ENCODE measurements around the gene TECTB. TPM values are rescaled to one million over a fixed set of nuclear protein-coding genes. Genes with fewer than 3 reads are reported as not detected.

Gene TECTB
- total RNA-seq, 1 experiment from 2014 or later = 0.07 TPM

- no peak overlapping the region for H3K27ac ChIP-seq (ENCODE audit: low read depth, low read length)
- peak overlapping the region; percentile 7; the same call in 1 of the 2 replicates for H3K4me2 ChIP-seq (ENCODE audit: low read length)
- no peaks in the 10 kb centered on the region for H3K9me2 ChIP-seq (ENCODE audit: insufficient read depth)
- H2AFZ ChIP-seq (ENCODE audit: low read depth, low read length, poor library complexity, severe bottlenecking) = no peak overlapping the region
- BruUV-seq (replicated peaks) = no TSS peak
- intact Hi-C loops (cut with micrococcal nuclease) = no loop called here
- H3K27me3 ChIP-seq (ENCODE audit: insufficient read depth, low read length) = no peaks in the 10 kb centered on the region
- no peak overlapping the region for H3K9ac ChIP-seq (ENCODE audit: low read length)
- peaks cover 0 to 8% of the 10 kb centered on the region in 2 experiments; a peak in 2 of 4 replicates for H3K4me1 ChIP-seq (ENCODE audit: control insufficient read depth in 1 of 2, insufficient read depth in 2 of 2, low read length in 2 of 2)
- RAD21 ChIA-PET (ENCODE audit: low non-redundant PET in 1 of 2, low total read pairs in 2 of 2, uncharacterized antibody in 2 of 2, unreplicated experiment in 2 of 2) = no interaction called here
- no peak overlapping the region for H3K4me3 ChIP-seq (replicated peaks in 1 of 2; ENCODE audit: low read depth in 1 of 2, low read length in 2 of 2)
- H3K9me3 ChIP-seq (ENCODE audit: control insufficient read depth in 1 of 2, insufficient read depth in 1 of 2, low read depth in 1 of 2, low read length in 2 of 2) = no peaks in the 10 kb centered on the region
- H3K79me2 ChIP-seq (ENCODE audit: insufficient read depth, low read length) = no peaks in the 10 kb centered on the region
- H3K36me3 ChIP-seq (ENCODE audit: control insufficient read depth in 1 of 2, insufficient read depth in 2 of 2, low read length in 2 of 2) = no peaks in the 10 kb centered on the region
- TF ChIP-seq MAX (IDR thresholded peaks at IDR 0.05) (no peak), CTCF (IDR thresholded peaks at IDR 0.05 in 2 of 3, conservative IDR thresholded peaks at IDR 0.05 in 1 of 3; ENCODE audit: borderline replicate concordance in 1 of 3, insufficient read depth in 1 of 3, low read depth in 2 of 3, low read length in 2 of 3) (no peak), FOSL1 (IDR thresholded peaks at IDR 0.05; ENCODE audit: low read depth) (0 out of 2 replicates have a peak, but pooled peaks have one; percentile 23), EGR1 (IDR thresholded peaks at IDR 0.05; ENCODE audit: low read depth) (no peak)
- no peak for DNase-seq (ENCODE audit: low read depth, low spot score)
- CTCF ChIA-PET = no interaction called here
- H4K20me1 ChIP-seq (ENCODE audit: insufficient read depth) = no peaks in the 10 kb centered on the region
- no peak; the same call in 1 of the 2 replicates for ATAC-seq
- POLR2A ChIA-PET = no interaction called here
These were observed 2.8 kb upstream of the TECTB start for GRCh38 chr10:112280205-112280921.

GRCh38 chr10:112282086-112282485 is 1.1 kb upstream of the TECTB start:
- Histone ChIP-seq H3K27me3 (ENCODE audit: insufficient read depth, low read length) (peaks cover 4% of the 10 kb centered on the region; the same call in 1 of the 2 replicates), H2AFZ (ENCODE audit: low read depth, low read length, poor library complexity, severe bottlenecking) (no peak overlapping the region), H4K20me1 (ENCODE audit: insufficient read depth) (no peaks in the 10 kb centered on the region), H3K27ac (ENCODE audit: low read depth, low read length) (no peak overlapping the region), H3K79me2 (ENCODE audit: insufficient read depth, low read length) (no peaks in the 10 kb centered on the region), H3K9me3 (ENCODE audit: control insufficient read depth in 1 of 2, insufficient read depth in 1 of 2, low read depth in 1 of 2, low read length in 2 of 2) (no peaks in the 10 kb centered on the region), H3K9ac (ENCODE audit: low read length) (no peak overlapping the region), H3K4me2 (ENCODE audit: low read length) (no peak overlapping the region), H3K9me2 (ENCODE audit: insufficient read depth) (no peaks in the 10 kb centered on the region), H3K4me1 (ENCODE audit: control insufficient read depth in 1 of 2, insufficient read depth in 2 of 2, low read length in 2 of 2) (peaks cover 0 to 8% of the 10 kb centered on the region in 2 experiments; a peak in 2 of 4 replicates), H3K4me3 (replicated peaks in 1 of 2; ENCODE audit: low read depth in 1 of 2, low read length in 2 of 2) (no peak overlapping the region), H3K36me3 (ENCODE audit: control insufficient read depth in 1 of 2, insufficient read depth in 2 of 2, low read length in 2 of 2) (no peaks in the 10 kb centered on the region)
- ChIA-PET CTCF (no interaction called here), RAD21 (ENCODE audit: low non-redundant PET in 1 of 2, low total read pairs in 2 of 2, uncharacterized antibody in 2 of 2, unreplicated experiment in 2 of 2) (no interaction called here), POLR2A (no interaction called here)
- ATAC-seq (no peak), DNase-seq (ENCODE audit: low read depth, low spot score) (no peak)
- intact Hi-C loops (cut with micrococcal nuclease) = no loop called here
- no TSS peak for BruUV-seq (replicated peaks)
- no peak for TF ChIP-seq EZH2 (IDR thresholded peaks at IDR 0.05)
- no peak for TF ChIP-seq MAX (IDR thresholded peaks at IDR 0.05)
- no peak for TF ChIP-seq FOSL1 (IDR thresholded peaks at IDR 0.05; ENCODE audit: low read depth)
- no peak for TF ChIP-seq CBX3 (IDR thresholded peaks at IDR 0.05; ENCODE audit: low read depth)
- TF ChIP-seq REST (IDR thresholded peaks at IDR 0.05; ENCODE audit: low read depth) = no peak
- no peak for TF ChIP-seq JUND (IDR thresholded peaks at IDR 0.05)

Measured in HCT116 (cell line).